KMS-11 (cell line): ENCODE measurements around the gene DHX34.

Source experiments
- H2AFZ ChIP-seq: fragments of 200-600 bp; sonication (generic); 2 replicates; pipeline ENCODE4 v1.6.1; 2016; ENCODE audit warnings: antibody characterized with exemption, mixed run types, low read depth
- H3K27ac ChIP-seq: fragments of 200-600 bp; sonication (generic); 2 replicates; pipeline ENCODE4 v1.6.1; 2016; ENCODE audit warnings: mild to moderate bottlenecking, mixed run types
- H3K27me3 ChIP-seq: fragments of 200-600 bp; sonication (generic); 2 replicates; pipeline ENCODE4 v1.6.1; 2017; ENCODE audit warnings: mild to moderate bottlenecking, low read depth, mixed run types, moderate library complexity; ENCODE audit not compliant: insufficient read depth
- H3K36me3 ChIP-seq: fragments of 200-600 bp; sonication (generic); 2 replicates; pipeline ENCODE4 v1.6.1; 2017; ENCODE audit warnings: mild to moderate bottlenecking, mixed run types; ENCODE audit not compliant: insufficient read depth
- H3K4me1 ChIP-seq: fragments of 200-600 bp; sonication (generic); 2 replicates; pipeline ENCODE4 v1.6.1; 2016; ENCODE audit warnings: mild to moderate bottlenecking, low read depth, mixed run types; ENCODE audit not compliant: poor library complexity, severe bottlenecking
- H3K4me2 ChIP-seq: fragments of 200-600 bp; sonication (generic); 2 replicates; pipeline ENCODE4 v1.7.0; 2016; ENCODE audit warnings: mild to moderate bottlenecking, mixed run types
- H3K4me3 ChIP-seq: fragments of 200-600 bp; sonication (generic); IDR thresholded peaks from 2 replicates; pipeline ENCODE4 v1.6.1; 2017; ENCODE audit warnings: low read depth, low read length, mixed read lengths; ENCODE audit not compliant: insufficient read depth
- H3K79me2 ChIP-seq: fragments of 200-600 bp; sonication (generic); 2 replicates; pipeline ENCODE4 v1.6.1; 2016; ENCODE audit warnings: low read depth, mixed run types; ENCODE audit not compliant: insufficient read depth
- H3K9ac ChIP-seq: fragments of 200-600 bp; sonication (generic); 2 replicates; pipeline ENCODE4 v1.6.1; 2016; ENCODE audit warnings: mild to moderate bottlenecking, mixed run types
- H4K20me1 ChIP-seq: fragments of 200-600 bp; sonication (generic); 2 replicates; pipeline ENCODE4 v1.6.1; 2016; ENCODE audit warnings: mild to moderate bottlenecking, mixed run types; ENCODE audit not compliant: insufficient read depth
- TF ChIP-seq, protein P1 (sequence below): fragments of 200-600 bp; sonication (generic); conservative IDR thresholded peaks from 2 replicates; pipeline ENCODE4 v1.6.1; 2017; ENCODE audit warnings: low read depth, mild to moderate bottlenecking, antibody characterized with exemption, low read length, moderate library complexity, mixed read lengths

The DHX34 gene

DNA sequence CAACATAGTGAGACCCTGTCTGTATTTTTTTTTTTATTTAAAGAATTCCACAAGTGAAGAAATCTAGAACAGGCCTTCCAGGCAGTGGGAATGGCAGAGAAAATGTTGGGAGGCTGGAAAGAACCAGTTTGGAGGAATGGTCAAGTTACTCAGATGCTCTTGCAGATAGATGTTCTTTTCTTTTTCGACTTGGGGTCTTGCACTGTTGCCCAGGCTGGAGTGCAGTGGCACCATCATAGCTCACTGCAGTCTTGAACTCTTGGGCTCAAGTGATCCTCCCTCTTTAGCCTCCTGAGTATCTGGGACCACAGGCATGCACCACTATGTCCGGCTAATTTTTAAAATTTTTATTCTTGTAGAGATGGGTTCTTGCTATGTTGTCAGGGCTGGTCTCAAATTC, 38.8 kb upstream of the DHX34 start:
- H3K4me1 ChIP-seq = peaks cover 8% of the 10 kb centered on the region
- no peaks in the 10 kb centered on the region for H4K20me1 ChIP-seq
- H2AFZ ChIP-seq = no peak overlapping the region
- no peaks in the 10 kb centered on the region for H3K36me3 ChIP-seq
- no peak overlapping the region for H3K27ac ChIP-seq
- peaks cover 76% of the 10 kb centered on the region for H3K27me3 ChIP-seq
- H3K79me2 ChIP-seq = no peaks in the 10 kb centered on the region
- H3K4me3 ChIP-seq = no peak overlapping the region
- no peak overlapping the region for H3K9ac ChIP-seq
- no peak overlapping the region for H3K4me2 ChIP-seq
- TF ChIP-seq, protein P1, sequence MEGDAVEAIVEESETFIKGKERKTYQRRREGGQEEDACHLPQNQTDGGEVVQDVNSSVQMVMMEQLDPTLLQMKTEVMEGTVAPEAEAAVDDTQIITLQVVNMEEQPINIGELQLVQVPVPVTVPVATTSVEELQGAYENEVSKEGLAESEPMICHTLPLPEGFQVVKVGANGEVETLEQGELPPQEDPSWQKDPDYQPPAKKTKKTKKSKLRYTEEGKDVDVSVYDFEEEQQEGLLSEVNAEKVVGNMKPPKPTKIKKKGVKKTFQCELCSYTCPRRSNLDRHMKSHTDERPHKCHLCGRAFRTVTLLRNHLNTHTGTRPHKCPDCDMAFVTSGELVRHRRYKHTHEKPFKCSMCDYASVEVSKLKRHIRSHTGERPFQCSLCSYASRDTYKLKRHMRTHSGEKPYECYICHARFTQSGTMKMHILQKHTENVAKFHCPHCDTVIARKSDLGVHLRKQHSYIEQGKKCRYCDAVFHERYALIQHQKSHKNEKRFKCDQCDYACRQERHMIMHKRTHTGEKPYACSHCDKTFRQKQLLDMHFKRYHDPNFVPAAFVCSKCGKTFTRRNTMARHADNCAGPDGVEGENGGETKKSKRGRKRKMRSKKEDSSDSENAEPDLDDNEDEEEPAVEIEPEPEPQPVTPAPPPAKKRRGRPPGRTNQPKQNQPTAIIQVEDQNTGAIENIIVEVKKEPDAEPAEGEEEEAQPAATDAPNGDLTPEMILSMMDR = no peak

DNA sequence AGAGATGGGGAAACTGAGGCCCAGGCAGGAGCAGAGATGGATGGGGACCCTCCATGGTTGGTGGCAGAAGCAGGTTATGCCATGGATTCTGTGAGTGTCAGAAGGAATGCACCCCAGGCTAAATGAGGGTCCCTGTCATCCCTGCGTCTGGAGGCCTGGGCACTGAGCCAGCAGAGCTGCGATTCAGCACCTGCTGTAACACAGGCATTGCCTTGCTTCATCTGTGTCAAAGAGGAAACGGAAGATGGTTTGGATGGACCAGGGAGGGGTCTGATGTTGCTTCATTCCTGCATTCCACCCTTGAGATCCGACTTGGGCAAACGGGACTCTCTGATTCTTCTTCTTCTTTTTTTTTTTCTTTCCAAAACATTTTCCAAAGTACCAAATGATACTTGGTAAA, 38.3 kb upstream of the DHX34 start:
- TF ChIP-seq, protein P1 = no peak
- Histone ChIP-seq H3K9ac (no peak overlapping the region), H3K27me3 (peaks cover 80% of the 10 kb centered on the region), H3K79me2 (no peaks in the 10 kb centered on the region), H3K27ac (no peak overlapping the region), H3K36me3 (no peaks in the 10 kb centered on the region), H3K4me1 (peaks cover 7% of the 10 kb centered on the region), H3K4me2 (no peak overlapping the region), H3K4me3 (no peak overlapping the region), H2AFZ (no peak overlapping the region), H4K20me1 (no peaks in the 10 kb centered on the region)

DNA sequence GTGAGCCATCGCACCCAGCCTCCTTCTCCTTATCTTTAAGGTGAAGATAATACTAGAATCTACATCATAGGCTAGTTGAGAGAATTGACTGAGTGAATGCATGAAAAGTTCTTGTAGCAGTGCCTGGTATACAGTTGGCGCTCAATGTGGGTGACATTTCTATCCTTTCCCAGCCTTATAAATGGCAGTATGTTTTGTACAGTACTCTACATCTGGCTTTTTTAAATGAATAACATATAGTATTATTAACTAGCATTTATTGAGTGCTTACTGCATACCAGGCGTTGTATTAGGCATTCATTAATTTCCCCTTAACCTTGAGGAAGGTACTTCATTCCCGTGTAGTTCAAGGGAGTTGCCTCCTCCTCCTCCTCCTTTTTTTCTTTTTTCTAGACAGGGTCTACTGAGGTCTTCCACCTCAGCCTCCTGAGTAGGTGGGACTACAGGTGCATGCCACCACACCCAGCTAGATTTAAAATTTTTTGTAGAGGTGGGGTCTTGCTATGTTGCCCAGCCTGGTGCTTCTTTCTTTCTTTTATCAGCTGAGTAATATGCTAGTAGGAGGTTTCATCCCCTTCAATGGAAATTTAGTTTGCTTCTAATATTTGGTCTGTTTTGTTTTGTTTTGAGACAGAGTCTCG, 36.6 kb upstream of the DHX34 start:
- no peak overlapping the region for H3K9ac ChIP-seq
- H3K27me3 ChIP-seq = peaks cover 75% of the 10 kb centered on the region
- H3K4me2 ChIP-seq = no peak overlapping the region
- no peaks in the 10 kb centered on the region for H3K36me3 ChIP-seq
- H4K20me1 ChIP-seq = no peaks in the 10 kb centered on the region
- H3K4me1 ChIP-seq = peaks cover 7% of the 10 kb centered on the region
- H3K27ac ChIP-seq = no peak overlapping the region
- no peak overlapping the region for H2AFZ ChIP-seq
- H3K4me3 ChIP-seq = no peak overlapping the region
- no peaks in the 10 kb centered on the region for H3K79me2 ChIP-seq
- TF ChIP-seq, protein P1 = no peak

DNA sequence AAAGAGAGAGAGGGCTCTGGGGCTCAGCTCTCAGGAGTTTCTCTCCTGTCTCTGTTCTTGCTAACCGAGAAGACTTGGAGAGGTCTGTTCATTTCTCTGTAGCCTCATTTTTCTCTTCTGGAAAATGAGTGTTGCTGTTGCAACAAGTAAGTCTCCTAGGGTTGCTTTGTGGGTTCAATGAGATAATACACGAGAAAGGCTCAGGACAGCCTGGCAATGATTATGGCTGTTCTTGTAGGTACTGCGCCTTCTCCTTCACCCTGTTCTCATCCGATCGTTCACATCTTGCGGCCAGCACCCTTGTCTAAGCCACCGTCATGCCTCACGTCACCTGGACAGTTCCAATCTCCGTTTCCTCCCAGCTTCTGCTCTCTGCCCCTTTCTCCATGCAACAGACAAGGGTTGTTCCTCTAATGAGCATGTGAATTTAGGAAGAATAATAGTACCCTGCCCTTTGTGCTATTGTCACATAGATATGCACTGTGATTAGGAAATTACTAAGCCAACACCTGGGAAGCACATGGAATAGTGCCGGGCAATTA, 35.3 kb upstream of the DHX34 start:
- H3K4me1 ChIP-seq = peaks cover 7% of the 10 kb centered on the region
- H3K9ac ChIP-seq = no peak overlapping the region
- no peak overlapping the region for H3K27ac ChIP-seq
- no peak overlapping the region for H3K4me2 ChIP-seq
- no peaks in the 10 kb centered on the region for H3K79me2 ChIP-seq
- H3K4me3 ChIP-seq = no peak overlapping the region
- TF ChIP-seq, protein P1 = no peak
- H3K27me3 ChIP-seq = peaks cover 75% of the 10 kb centered on the region
- no peaks in the 10 kb centered on the region for H3K36me3 ChIP-seq
- H2AFZ ChIP-seq = no peak overlapping the region
- H4K20me1 ChIP-seq = no peaks in the 10 kb centered on the region
